Liver (tissue), 9 donors: ENCODE measurements around the gene DAD1. TPM values are rescaled to one million over a fixed set of nuclear protein-coding genes. Genes with fewer than 3 reads are reported as not detected.

Source experiments
- DNase-seq: peaks from one replicate; pipeline ENCODE4 v3.0.0-alpha.2; 2017; ENCODE audit warnings: low spot score
- H3K27ac ChIP-seq, 2 donors: one replicate each; pipeline ENCODE4 v1.7.0; 2013; ENCODE audit warnings: inconsistent platforms in 2 of 2, low read length in 2 of 2, control low read depth in 1 of 2, low read depth in 1 of 2, mild to moderate bottlenecking in 1 of 2
- H3K27me3 ChIP-seq, 4 donors: one replicate each; pipeline versions ENCODE4 v1.6.1 to v1.7.0; 2013; ENCODE audit warnings: low read length in 3 of 4, inconsistent platforms in 1 of 4, mild to moderate bottlenecking in 1 of 4, moderate library complexity in 1 of 4; ENCODE audit not compliant: control insufficient read depth in 4 of 4, insufficient read depth in 4 of 4
- H3K36me3 ChIP-seq, 4 donors: one replicate each; pipeline versions ENCODE4 v1.6.1 to v1.7.0; 2013; ENCODE audit warnings: low read length in 3 of 4, mild to moderate bottlenecking in 3 of 4, low read depth in 1 of 4, moderate library complexity in 1 of 4; ENCODE audit not compliant: control insufficient read depth in 4 of 4, insufficient read depth in 3 of 4
- H3K4me1 ChIP-seq, 4 donors: one replicate each; pipeline versions ENCODE4 v1.6.1 to v1.7.0; 2013; ENCODE audit warnings: low read length in 3 of 4, mild to moderate bottlenecking in 3 of 4, moderate library complexity in 1 of 4; ENCODE audit not compliant: control insufficient read depth in 4 of 4, insufficient read depth in 4 of 4
- H3K4me3 ChIP-seq, 3 donors: one replicate each; pipeline versions ENCODE4 v1.6.1 to v1.7.0; 2013; ENCODE audit warnings: low read length in 3 of 3, control low read depth in 1 of 3, low read depth in 1 of 3, mild to moderate bottlenecking in 1 of 3
- H3K9ac ChIP-seq, 2 donors: one replicate each; pipeline ENCODE4 v1.7.0; 2013; ENCODE audit warnings: low read length in 2 of 2, mild to moderate bottlenecking in 2 of 2, moderate library complexity in 2 of 2, control low read depth in 1 of 2, low read depth in 1 of 2
- H3K9me3 ChIP-seq, 4 donors: one replicate each; pipeline versions ENCODE4 v1.6.1 to v1.7.0; 2013; ENCODE audit warnings: low read length in 3 of 4; ENCODE audit not compliant: control insufficient read depth in 4 of 4
- ATF3 ChIP-seq: IDR thresholded peaks from 2 replicates; pipeline ENCODE4 v1.6.1; 2016; ENCODE audit warnings: antibody characterized with exemption
- EGR1 ChIP-seq, 2 donors: IDR thresholded peaks; 2 replicates each; pipeline ENCODE4 v1.6.1; 2016 to 2018; ENCODE audit warnings: antibody characterized with exemption in 2 of 2, low read depth in 2 of 2
- HNF4A ChIP-seq, 2 donors: conservative IDR thresholded peaks; 2 replicates each; pipeline ENCODE4 v1.6.1; 2016; ENCODE audit warnings: antibody characterized with exemption in 2 of 2, mild to moderate bottlenecking in 2 of 2
- HNF4G ChIP-seq: IDR thresholded peaks from 2 replicates; pipeline ENCODE4 v1.6.1; 2016; ENCODE audit warnings: antibody characterized with exemption
- JUND ChIP-seq, 2 donors: IDR thresholded peaks; 2 replicates each; pipeline ENCODE4 v1.6.1; 2016; ENCODE audit warnings: antibody characterized with exemption in 2 of 2
- RAD21 ChIP-seq, 2 donors: IDR thresholded peaks; 2 replicates each; pipeline ENCODE4 v1.6.1; 2016; ENCODE audit warnings: antibody characterized with exemption in 2 of 2, mild to moderate bottlenecking in 2 of 2
- REST ChIP-seq: IDR thresholded peaks from 2 replicates; pipeline ENCODE4 v1.6.1; 2016; ENCODE audit warnings: antibody characterized with exemption, mild to moderate bottlenecking
- SP1 ChIP-seq: IDR thresholded peaks from 2 replicates; pipeline ENCODE4 v1.6.1; 2018; ENCODE audit warnings: antibody characterized with exemption, mild to moderate bottlenecking
- YY1 ChIP-seq: IDR thresholded peaks from 2 replicates; pipeline ENCODE4 v1.6.1; 2016; ENCODE audit warnings: antibody characterized with exemption, mild to moderate bottlenecking
- WGBS: extraction: QIAGEN DNeasy Blood & Tissue Kit; methylation state at CpG from one replicate; pipeline ENCODE4 v1.1.7; 2013; 5-methylcytosine and 5-hydroxymethylcytosine counted together
- polyA plus RNA-seq, 2 donors: library from polyadenylated mRNA; stranded (reverse) in 1 of 2; unstranded in 1 of 2; fragments of 200-250 nt in 1 of 2; fragments of >200 nt in 1 of 2; fragmentation: Nextera tagmentation in 1 of 2; extraction: Ambion mirVana in 1 of 2; gene quantifications; one replicate each; pipeline versions ENCODE4 v1.2.1 to v1.2.3, GENCODE V29; 2013 to 2015
- total RNA-seq, 2 donors: library from RNA; depleted of rRNA; stranded (reverse); fragments of >200 nt; gene quantifications; one replicate each; pipeline ENCODE4 v1.2.3, GENCODE V29; 2014
- donor health status: healthy.
- donor health status: healthy.
- donor health status: healthy.
- donor health status: healthy.
- donor health status: healthy.

Gene DAD1
- total and polyA plus RNA-seq, 4 donors: 142 to 254 (median 205) TPM

GRCh38 chr14:22541721-22542120 is 47.3 kb downstream of the DAD1 start:
- no peak overlapping the region for H3K4me3 ChIP-seq
- no peak for DNase-seq
- H3K27ac ChIP-seq: no peak overlapping the region

GRCh38 chr14:22540811-22541360 is 48.1 kb downstream of the DAD1 start:
- WGBS: 72% methylated on average over 4 of the region's 4 CpGs
- no peak for DNase-seq
- H3K9ac ChIP-seq: no peak overlapping the region
- no peaks in the 10 kb centered on the region for H3K4me1 ChIP-seq
- TF ChIP-seq JUND (IDR thresholded peaks at IDR 0.05) (no peak), HNF4A (conservative IDR thresholded peaks at IDR 0.05) (no peak), YY1 (no peak), REST (no peak), RAD21 (IDR thresholded peaks at IDR 0.05) (no peak), SP1 (no peak)
- no peak overlapping the region for H3K4me3 ChIP-seq
- no peaks in the 10 kb centered on the region for H3K9me3 ChIP-seq
- H3K36me3 ChIP-seq: no peaks in the 10 kb centered on the region
- H3K27me3 ChIP-seq: no peaks in the 10 kb centered on the region
- H3K27ac ChIP-seq: no peak overlapping the region

More at GRCh38 chr14:22541721-22542120, 47.3 kb downstream of the DAD1 start:
- no peaks in the 10 kb centered on the region for H3K27me3 ChIP-seq
- TF ChIP-seq ATF3 (no peak), REST (no peak), JUND (IDR thresholded peaks at IDR 0.05) (no peak), EGR1 (IDR thresholded peaks at IDR 0.05; ENCODE audit: low read depth in 2 of 2) (no peak), HNF4G (no peak), HNF4A (conservative IDR thresholded peaks at IDR 0.05) (no peak)
- WGBS: 91% methylated on average over 5 of the region's 5 CpGs
- no peaks in the 10 kb centered on the region for H3K4me1 ChIP-seq
- no peaks in the 10 kb centered on the region for H3K36me3 ChIP-seq
- no peaks in the 10 kb centered on the region for H3K9me3 ChIP-seq
- no peak overlapping the region for H3K9ac ChIP-seq

- WGBS: 66% methylated on average over 1 of the region's 1 CpG
- Histone ChIP-seq H3K4me3 (no peak overlapping the region), H3K36me3 (no peaks in the 10 kb centered on the region), H3K4me1 (no peaks in the 10 kb centered on the region), H3K27me3 (no peaks in the 10 kb centered on the region), H3K27ac (no peak overlapping the region), H3K9me3 (no peaks in the 10 kb centered on the region), H3K9ac (no peak overlapping the region)
- DNase-seq: no peak
- TF ChIP-seq YY1: no peak
- TF ChIP-seq HNF4A (conservative IDR thresholded peaks at IDR 0.05): no peak
- no peak for TF ChIP-seq JUND (IDR thresholded peaks at IDR 0.05)
These were observed 48.7 kb downstream of the DAD1 start for GRCh38 chr14:22540293-22540692.
